Measurements from ENCODE around the gene SECTM1. TPM values are rescaled to one million over a fixed set of nuclear protein-coding genes. Genes with fewer than 3 reads are reported as not detected.

Gene SECTM1
- polyA plus RNA-seq, 4 donors, result 1.2 to 3.4 (median 1.6) TPM

GRCh38 chr17:82317394-82318168 lies 16.0 kb downstream of the SECTM1 start, which contains the start of gene CD7:
Gene CD7, minus strand, starts transcription at chr17:82317608. Its CDS starts 113 bp downstream, at chr17:82317495.
- no peak for DNase-seq (ENCODE audit: low read depth in 4 of 4, low spot score in 2 of 4)

- no peak for DNase-seq (ENCODE audit: low read depth in 4 of 4, low spot score in 2 of 4)
These were observed 16.7 kb downstream of the SECTM1 start for GRCh38 chr17:82316651-82317393.

DNA sequence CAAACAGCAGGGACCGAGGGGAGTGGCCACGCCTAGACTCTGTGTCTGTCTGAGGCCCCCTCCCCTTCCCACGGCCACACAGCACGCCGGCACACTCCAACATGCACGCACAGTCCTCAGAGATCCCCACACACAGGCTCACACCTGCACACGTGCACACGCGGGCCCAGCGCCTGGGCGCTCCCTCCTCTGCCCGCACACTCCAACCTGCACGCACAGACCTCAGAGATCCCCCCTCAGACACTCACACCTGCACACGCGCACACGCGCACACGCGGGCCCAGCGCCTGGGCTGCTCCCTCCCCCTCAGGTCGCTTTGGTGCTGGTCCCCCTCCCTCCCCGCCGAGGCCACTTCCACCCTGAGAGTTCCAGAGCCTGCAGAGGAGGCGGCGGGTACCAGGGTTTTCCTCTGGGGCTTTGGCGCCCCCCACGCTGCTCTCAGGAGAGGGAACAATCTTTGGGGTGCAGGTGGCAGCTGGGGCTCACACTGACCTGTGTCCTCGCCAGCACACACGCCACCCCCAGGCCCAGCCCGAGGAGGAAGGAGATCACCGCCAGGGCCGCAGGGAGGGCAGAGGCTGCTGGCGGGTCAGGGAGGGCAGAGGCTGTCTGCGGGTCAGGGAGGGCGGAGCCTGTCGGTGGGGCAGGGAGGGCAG lies 17.7 kb downstream of the SECTM1 start:
- DNase-seq (ENCODE audit: low read depth in 4 of 4, low spot score in 2 of 4), result no peak

GRCh38 chr17:82314727-82315605 lies 18.6 kb downstream of the SECTM1 start:
- DNase-seq (ENCODE audit: low read depth in 4 of 4, low spot score in 2 of 4), result no peak

GRCh38 chr17:82314012-82314726 lies 19.4 kb downstream of the SECTM1 start:
- DNase-seq (ENCODE audit: low read depth in 4 of 4, low spot score in 2 of 4), result no peak

GRCh38 chr17:82313195-82314011 lies 20.2 kb downstream of the SECTM1 start:
- no peak for DNase-seq (ENCODE audit: low read depth in 4 of 4, low spot score in 2 of 4)

DNA sequence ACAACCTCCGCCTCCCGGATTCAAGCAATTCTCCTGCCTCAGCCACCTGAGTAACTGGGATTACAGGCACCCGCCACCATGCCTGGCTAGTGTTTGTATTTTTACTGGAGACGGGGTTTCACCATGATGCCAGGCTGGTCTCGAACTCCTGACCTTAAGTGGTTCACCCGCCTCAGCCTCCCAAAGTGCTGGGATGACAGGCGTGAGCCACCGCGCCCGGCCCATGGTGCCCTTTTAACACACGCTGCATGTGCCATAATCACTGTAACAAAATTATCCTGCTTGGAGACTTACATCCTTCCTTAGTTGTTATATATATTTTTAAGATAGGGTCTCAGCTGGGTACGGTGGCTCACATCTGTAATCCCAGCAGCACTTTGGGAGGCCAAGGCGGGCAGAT lies 21.6 kb downstream of the SECTM1 start:
- DNase-seq (ENCODE audit: low read depth in 4 of 4, low spot score in 2 of 4), result no peak

DNA sequence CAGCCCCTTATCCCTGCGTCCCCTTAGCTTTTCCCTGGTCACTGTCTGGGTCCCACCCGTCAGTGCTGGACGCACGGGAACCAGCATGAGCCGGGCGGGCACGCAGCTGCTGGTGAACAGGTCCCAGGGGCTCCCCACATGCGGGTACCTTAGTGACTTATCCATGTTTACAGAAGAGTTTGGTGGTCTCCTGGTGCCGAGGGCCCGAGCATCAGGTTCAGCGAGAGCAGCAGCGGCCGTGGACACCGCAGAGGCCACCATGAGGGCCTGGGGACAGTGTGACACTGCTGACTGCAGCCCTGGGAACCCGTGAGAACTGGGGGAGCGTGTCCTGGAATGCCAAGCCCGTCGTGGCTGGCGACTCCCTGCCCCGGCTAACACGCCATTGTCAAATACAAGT lies 22.7 kb downstream of the SECTM1 start:
- no peak for DNase-seq (ENCODE audit: low read depth in 4 of 4, low spot score in 2 of 4)

- DNase-seq (ENCODE audit: low read depth in 4 of 4, low spot score in 2 of 4), result no peak
These were observed 23.7 kb downstream of the SECTM1 start for GRCh38 chr17:82309656-82310570.

DNA sequence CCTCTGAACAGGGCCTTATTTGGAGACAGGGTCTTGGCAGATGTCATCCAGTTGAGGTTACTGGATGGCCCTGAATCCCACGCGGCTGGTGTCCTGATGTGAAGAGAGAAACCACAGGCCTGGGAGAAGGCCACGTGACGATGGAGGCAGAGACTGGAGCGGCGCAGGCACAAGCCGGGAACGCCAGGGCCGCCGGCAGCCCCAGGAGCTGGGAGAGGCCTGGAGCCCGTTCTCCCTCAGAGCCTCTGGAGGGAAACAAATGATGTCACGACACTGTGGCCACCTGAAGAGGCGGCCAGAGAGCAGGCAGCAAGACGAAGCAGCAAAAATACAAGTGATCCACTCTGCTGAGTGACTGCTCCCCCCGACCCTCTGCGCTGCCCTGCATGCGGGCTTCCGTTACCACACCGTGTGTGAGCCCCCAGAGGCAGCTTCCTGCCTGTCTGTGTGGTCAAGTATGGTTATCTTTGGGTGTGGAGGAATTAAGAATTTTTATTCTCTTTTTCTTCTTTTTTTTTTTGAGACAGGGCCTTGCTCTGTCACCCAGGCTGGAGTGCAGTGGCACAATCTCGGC lies 27.8 kb downstream of the SECTM1 start:
- no peak for DNase-seq (ENCODE audit: low read depth in 4 of 4, low spot score in 2 of 4)

DNA sequence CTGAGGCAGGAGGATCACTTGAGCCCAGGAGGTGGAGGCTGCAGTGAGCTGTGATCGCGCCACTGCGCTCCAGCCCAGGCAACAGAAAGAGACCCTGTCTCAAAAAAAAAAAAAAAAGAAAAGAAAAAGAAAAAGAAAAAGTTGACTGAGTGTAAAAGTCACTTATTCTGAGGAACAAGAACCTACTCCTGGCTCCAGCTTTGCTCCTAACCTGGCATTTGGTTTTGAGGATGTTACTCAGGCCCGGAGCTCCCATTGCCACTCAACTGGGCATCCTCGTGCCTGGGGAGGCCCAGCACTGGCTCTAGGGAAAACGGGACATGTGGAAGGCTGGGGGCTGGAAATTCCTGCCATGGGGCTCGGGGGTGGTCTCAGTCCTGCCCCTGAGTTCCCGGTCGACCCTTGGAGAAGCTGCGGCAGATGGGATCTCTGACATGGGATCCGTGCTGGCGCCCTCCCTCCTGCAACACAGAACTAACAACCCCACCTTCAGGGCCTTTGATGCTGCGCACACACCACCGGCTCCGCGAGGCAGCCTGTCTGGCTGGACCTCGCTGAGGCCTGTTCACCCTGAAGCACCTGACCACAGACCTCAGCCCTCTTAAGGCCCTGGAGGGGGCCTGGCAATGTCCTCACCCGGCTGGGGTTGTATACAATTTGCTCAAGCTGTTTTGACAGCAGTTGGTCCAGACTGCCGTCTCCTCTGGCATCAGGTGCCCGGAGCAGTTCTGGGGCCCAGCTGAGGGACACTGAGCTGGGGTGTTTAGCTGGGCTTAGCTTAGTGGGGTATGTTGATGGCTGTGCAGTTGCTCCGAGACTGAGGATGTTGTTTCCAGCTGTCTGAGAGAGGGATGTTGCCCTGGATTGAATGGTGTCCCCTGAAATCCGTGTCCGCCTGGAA lies 28.5 kb downstream of the SECTM1 start:
- no peak for DNase-seq (ENCODE audit: low read depth in 4 of 4, low spot score in 2 of 4)

GRCh38 chr17:82303944-82304808 lies 29.4 kb downstream of the SECTM1 start:
- DNase-seq (ENCODE audit: low read depth in 4 of 4, low spot score in 2 of 4), result no peak

DNA sequence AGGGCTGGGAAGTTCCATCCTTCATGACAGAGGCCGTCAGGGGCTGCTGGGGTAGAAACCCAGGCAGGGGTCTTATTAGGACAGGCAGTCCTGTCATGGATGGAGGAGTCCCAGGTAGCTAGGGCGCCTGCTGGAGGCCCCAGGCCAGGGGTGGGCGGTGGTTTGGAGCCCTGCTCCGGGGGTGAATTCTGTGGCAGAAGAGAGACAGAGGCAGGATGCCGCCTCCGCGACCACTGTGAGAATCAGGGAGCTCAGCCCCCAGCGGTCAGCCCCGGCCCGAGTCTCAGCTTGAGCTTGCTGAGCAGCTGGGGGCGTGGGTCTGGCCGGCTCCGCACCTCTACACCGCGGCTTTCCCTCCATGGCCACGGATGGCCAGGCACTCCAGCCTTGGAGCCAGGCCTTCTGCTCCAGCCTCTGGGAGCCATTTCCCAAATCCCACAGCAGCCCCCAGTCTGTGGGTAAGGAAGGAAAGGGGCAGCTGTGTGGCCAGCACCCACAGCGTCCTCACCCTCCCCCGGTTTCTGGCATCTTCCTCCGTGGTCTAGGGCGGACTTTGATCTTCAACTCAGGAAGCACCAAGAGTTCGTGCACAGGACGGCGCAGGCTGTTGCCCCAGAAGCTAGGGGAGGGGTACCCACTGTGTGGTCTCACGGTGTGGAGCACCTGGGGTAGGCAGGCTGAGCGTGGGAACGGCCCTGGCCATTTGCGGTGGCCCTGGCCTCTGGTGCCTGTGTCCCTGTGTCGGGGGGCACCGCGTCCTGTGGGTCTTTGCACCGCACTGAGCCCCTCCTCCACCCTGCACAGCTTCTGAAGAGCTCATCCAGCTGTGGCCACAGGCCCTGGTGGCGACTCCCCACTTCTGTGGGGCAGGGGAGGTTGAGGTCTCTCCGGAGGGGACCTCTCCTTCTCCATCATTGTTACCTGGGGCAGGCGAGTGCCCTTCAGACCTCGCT lies 30.3 kb downstream of the SECTM1 start:
- no peak for DNase-seq (ENCODE audit: low read depth in 4 of 4, low spot score in 2 of 4)

DNA sequence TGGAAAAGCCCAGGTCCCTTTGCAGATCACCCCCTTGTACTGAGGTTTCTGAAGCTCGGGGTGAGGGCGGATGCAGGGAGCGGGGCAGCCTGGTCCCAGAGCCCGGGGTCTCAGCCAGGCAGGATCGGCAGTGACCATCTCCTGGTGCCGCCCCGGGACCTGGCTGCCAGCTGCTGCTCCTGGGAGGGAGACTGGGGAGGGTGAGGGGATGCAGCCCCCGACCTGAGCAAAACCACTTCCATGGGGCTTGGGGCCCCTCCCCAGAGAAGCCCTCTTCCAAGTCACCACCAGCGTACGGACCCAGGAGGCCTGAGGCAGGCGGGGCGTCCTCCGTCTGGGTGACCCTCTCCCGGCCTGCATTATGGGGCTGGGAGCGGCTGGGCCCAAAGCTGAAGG lies 31.0 kb downstream of the SECTM1 start:
- DNase-seq (ENCODE audit: low read depth in 4 of 4, low spot score in 2 of 4), result no peak
